Fibroblast of skin of left biceps (primary cell): ENCODE measurements around the gene MAP6.

Experiments used
- DNase-seq, 2 experiments: peaks; one replicate each; pipeline ENCODE4 v3.0.0-alpha.2; 2013; ENCODE audit warnings: low read depth in 2 of 2

Gene MAP6

DNA sequence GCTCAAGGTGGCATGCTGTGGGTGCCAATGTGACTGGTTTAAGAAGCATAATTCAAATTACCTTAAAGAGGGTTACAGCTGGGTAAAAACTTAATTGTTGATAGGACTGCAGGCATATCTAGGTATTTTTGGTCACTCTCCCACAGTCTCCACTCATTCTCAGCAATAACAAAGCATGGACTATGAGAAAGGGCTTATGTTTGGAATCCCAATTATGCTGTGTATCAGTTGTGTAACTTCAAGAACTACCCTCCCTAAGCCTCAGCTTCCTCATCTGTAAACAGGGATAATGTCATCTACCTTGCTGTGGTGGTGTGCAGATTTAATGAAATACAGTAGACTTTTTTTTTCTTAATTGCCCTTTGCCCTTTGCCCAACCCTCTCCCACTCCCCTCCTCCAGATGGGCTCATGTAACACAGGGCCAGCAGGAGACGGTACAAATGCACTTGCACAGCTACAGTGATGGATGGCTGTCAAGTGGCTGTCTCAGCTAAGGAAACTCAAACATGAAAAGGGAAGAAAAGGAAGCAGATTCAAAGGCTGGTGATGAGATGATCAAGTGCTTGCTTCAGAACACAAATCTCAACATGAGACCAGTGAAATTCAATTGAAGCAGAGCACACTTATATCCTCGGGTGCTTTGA, 37.6 kb downstream of the MAP6 start:
- DNase-seq, result no peak

DNA sequence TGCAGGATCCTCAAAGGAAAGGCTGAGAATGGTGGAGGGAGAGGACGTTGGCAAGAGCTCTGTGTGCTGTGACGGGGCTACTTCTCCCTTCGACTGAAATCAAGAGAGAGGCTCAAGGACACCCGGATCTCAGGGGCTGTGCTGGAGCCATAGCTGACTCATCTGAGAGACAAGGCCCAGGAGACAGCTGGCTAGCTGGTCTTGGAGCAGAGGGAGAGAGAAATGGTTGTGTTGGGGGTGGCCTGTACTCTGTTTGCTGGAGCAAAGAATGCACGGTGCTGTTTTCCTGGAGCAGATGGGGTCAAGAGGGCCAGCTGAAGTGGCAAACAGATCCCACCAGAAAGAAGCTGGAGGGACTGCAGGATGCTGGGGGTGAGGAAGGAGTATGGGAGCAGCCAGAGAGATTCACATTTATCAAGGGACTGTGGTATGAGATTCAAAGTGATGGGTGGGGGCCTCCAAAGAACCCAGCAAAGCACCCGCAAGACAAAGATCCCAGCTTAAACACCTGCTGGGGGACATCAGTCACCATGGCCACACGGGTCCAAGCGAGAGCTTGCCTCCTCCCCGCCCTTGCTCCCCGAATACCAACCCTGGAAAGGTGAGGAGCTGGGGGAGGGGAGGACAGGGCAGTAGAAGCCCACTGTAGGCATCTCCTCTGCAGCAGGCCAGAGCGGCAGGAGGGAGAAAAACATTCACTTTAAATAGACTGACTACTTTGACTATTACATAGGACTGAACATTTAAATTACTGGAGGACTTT, 40.8 kb downstream of the MAP6 start:
- DNase-seq, result no peak

DNA sequence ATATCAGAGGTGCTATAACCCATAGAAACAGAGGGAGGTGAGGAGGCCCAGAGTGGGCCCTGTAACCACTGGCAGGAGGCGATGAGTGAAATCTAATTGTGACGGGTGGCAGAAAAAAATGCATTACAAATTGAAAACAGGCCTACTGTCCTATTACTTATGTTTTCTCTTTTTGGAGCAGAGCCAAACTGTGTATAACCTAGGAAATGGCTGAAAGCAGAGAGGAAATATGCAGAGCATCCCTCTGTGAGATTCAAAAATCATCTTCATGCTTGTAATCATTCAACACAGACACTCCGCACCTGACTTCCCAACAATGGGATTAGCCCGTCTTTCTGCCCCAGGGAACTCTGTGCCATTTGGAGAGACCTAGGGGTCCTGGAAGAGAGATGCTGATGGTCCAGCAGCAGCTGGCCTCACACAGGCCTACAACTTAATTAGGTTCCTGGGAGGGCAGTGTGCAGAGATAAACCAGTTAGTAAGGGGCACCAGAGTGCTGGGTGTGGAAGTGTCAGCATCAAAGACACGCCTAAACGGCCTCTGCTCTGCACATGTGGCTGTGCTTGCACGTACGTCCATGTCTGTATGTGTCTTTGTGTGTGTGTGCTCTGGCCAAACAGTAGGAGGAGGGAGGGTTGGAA, 41.8 kb downstream of the MAP6 start:
- DNase-seq, result peak; percentile 51 to 57

DNA sequence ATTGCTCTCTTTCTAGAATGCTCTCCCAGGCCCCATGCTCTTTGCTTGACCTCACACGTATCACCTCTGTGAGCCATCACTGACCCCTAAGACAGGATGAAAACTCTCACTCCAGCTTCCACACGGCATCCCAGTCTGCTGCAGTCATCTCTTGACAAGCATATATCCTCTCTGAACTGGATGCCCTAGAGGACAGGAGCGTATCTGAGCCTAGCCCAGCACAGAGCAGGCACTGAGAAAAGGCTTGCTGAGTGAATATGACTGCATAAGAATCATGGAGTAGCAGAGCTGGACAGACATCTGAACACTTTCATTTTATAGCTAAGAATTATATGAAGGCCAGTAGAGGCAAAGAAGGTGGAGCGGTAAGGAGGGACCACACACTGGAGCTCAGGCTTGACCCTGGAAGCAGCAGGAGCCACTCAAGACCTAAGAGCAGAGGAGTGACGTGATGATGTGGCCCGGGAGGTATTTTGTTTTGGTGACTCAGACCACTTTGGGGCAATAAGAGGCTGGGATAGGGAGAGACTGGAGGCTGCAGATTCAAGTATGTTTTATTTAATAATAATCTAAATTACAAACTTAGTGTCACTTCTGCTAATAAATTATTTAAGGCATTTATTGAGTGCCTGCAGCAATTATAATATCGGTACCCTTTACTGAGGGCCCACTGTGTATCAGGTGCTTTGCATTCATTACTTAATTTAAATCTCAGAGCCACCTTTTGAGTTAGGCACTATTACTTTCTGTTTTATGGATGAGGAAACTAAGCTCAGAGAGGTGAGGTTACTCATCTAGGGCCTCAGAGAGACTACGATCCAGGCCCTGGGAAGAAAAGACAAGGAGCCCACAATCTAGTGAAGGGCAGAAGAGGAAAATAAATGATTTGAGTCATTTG, 42.6 kb downstream of the MAP6 start:
- peak; percentile 24 to 44 for DNase-seq

DNA sequence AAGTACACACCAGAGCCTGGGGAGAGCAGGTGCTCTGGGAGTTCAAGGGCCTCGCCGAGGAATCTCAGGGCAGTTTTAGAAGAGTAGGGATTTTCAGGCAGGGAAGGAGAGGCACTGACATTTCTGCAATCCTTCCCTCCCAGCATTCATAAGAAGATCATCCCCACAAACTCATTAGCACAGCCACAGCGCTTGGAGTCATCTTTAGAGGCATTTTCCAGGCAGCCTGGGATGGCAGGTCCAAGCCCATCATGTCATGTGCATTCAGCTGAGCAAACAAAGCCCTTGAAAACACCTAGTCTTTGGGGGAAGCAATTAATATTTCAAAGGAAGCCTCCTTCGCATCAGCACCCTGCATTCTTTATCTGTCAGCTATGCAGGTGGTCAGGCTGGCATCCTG, 43.8 kb downstream of the MAP6 start:
- DNase-seq, result no peak

DNA sequence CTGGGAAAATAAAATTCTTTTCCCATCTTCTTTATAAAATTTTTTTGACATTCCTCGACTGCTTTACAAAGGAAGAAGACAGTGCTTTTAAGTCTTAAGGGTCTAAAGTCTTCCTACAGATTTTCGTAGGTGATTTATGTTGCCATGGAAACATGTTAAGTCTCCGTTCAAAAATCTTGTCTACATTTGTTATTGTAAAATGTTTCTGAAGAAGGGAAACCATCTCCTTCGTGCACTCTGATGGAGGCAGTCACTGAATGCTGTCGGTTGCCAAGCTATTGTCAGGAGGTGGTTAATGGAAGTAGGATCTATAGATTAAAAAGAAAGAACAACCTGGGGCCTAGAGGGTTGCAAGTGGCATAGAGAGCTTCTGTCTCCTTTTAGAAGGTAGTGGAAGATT, 52.6 kb downstream of the MAP6 start:
- DNase-seq, result no peak

DNA sequence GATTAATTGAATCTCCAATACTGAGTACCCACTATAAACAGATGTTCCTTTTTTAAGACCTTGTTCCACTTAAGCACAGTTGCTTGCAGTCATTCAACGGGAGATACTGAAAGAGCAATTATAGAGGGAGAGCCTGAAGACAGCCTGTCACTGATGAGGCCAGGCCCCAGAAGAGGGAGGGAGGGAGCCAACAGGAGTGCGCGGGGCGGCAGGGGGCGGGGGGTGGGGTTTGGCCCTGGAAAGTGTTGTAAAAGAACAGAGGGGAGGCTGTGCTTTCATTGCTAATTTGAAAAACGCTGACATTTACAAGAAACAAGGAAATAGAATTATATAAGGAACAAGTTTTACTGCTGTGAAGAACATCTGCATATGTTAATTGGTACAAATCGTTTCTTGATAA, 53.1 kb downstream of the MAP6 start:
- DNase-seq, result no peak

DNA sequence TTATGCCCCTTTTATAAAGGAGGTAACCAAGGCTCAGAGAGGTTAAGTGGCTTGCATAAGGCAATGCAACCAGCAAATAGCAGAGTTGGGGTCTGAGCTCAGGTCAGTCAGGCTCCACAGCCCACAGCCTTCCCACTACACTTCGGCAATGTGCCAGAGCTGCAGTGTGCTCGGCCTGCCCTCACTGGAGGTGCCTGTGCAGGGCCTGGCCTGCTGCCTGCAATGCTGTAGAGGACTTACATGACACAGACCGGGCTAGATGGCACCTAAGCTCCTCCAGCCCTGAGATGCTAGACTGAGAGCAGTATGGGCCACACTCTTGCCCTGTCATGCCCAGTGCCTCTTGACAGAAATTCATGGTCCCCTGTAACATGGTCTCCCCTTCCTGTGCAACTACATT, 57.0 kb downstream of the MAP6 start:
- DNase-seq, result no peak

DNA sequence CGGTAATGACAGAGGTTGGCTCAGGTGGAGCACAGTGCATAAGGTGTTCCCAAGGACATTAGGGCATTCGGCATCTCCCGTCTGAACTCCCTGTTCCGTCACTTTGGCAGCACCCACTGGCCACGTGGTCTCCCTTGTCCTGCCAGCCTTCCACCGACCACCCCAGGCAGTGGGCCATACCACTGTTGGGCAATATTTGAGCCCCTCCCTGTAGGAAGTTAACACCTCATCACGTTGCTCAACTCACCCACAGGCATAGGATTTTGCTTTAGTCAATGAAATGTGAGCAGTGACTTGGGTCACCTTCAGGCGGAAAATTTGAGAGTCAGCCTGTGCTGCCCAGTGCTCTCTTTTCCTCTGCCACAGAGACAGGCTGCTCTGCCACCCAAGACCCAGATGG, 62.7 kb downstream of the MAP6 start:
- no peak for DNase-seq

DNA sequence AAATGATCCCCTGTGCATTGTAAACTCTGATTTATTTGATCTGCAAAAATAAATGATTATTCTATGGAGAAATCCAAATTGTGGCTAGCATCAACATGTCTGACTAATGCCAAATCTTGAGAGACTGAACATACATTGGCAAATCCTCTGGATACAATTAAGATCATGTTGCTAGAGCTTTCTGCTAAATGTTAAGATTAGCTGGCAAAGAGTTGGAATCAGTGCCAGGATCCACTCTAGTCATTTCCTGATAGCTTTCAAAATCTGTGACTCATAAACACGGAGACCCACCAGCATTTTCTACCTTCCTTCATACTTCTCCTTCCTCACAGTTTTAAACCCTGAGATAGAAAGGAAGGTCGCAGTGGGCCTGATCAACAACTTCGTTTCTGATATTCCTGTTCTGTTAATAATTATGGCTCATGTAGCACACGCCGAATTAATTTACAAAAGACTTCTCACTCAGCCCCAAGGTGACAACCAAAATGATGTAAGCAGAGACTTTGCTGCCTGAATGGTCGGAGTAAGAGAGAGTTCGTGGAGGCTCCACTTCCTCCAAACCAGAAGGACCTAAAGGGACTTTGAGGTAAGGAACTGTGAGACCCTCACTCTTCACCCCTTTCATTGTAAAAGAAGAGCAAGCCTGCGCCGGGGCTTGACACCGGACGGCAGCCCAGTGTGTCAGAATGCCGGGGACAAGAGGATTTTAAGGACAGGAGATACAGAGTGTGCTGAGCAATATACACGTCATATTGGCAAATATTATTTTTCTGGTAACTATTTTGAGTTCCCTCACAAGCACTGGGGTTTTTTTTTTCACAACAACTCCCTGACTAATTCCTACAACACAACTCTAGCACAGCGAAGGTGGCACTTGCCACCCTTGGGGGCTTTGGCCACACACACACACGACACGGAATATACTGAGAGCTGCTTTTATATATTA, 64.8 kb downstream of the MAP6 start:
- DNase-seq, result peak; percentile 81 to 82

DNA sequence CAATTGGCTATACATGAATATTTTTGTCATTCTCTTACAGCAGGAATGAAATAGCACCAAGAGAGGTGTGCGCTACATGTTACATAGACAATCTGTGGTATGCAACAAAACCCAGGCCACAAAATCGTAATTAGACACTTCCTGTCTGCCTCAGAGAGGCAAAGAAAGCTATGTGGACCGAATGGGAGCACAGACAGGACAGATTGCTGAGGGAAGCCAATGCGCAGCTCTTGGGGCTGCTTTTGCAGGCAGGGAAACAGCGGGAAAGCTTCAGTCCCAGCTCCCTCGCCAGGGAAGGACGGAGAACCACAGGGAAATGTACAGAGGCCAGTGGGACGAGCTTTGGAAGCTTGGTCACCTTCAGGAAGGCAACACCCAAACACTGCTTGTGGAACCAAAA, 65.9 kb downstream of the MAP6 start:
- DNase-seq, result no peak

DNA sequence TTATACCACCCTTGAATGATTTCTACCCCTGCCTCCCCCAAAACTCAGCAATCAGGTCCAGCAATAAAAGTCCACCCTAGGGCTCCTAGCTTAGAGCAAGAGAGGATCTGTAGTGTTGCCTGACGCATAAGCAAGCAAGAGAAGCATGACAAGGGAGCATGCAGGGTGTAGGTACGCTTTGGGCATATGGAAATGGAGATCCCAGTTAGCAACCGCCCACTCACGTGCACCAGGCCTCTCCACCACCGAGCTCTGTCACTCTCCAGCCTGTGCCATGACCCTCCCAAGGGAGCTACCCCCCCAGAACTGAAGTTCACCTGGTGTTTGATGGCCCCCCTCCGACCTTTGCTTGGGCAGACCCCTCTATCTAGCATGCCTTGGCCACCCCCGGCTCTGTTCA, 67.3 kb downstream of the MAP6 start:
- no peak for DNase-seq

DNA sequence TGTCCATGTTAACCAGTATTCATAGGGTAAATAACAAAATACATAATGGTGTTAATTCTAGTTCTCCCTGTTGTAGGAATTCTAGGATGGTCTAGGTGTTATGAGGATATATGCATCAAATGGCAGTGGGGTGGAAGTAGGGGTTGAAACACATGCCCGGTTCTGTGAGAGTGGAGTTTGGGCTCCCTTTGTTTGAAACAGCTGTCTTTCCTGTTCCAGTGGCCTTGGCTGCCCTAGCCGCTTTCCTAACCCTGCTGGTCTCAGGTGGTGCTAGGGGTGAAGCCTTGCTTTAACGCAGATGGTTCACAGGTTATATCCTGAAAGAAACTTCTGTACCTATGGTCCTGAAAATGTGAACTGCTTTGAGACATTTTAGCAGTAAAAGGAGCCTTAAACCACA, 68.5 kb downstream of the MAP6 start:
- DNase-seq, result no peak

DNA sequence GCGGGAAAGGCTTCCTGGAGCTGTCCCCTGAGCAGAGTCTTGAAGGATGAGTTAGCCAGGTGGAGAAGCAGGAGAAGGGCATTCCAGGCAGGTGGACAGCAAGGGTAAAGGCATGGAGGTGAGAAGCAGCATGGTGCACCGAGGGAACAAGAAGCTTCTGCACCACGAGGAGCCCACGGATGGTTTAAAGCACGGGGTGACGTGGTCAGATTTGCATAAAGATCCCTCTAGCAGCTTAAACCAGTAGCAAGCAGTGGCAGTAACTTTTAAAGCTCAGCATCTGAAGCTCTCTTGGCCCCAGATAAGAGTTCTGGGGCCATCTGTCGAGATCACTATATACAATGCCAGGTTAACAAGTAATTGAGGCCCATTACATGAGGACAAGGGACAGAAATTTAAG, 69.9 kb downstream of the MAP6 start:
- DNase-seq, result no peak

DNA sequence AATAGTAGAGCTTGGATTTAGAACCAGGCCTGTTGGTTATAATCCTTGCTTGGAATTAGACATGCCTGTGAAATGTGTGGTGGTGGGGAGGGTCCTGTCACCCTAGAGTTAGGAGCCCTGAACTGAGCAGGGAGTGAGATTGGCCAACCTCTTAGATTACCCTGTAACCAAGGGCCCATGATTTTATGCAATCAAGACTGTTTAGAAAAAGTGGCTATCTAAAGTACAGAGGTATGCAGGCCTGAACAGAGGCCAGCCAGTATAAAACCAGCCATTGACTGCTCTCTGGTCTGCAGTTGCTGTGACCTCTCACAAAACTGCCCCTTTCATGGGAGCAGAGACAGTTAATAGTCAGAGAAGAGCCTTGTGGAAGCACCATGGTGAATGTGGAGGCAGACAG, 70.6 kb downstream of the MAP6 start:
- DNase-seq, result no peak

DNA sequence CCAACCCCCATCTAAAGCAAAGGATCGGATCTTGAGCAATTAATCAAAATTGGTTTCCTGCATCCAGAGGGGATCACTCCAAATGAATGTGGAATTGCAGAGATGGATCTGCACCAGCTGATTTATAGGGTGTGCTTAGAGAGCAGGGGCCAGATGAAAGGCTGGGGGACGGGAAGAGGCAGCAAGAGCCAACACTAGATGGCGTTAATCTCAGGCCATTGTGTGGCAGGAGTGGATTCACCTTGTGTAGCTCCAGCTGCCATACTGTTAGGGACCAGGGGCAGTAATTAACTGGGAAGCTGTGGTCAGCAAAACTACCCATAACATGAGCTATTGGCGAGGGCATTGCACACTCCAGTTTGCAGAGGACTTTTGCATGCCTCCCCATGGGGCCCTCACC, 71.2 kb downstream of the MAP6 start:
- DNase-seq, result no peak

DNA sequence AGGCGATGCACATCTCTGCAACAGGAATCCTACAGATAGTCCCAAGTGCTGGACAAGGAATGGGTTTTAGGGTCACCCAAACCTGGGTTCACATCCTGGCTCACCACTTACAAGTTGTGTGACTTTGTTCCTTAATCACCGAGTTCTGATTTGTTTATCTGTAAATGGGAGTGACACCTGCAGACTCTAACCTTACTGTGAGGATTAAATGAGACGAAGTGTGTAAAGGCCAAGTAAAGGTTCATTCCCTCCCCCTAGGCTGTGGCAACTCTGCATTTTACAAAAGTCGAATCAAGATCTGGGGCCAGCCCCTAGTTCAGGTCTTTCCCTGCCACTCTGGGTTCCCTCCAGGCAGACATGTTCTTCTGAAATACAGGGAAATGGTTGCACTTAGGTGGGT, 71.9 kb downstream of the MAP6 start:
- no peak for DNase-seq

DNA sequence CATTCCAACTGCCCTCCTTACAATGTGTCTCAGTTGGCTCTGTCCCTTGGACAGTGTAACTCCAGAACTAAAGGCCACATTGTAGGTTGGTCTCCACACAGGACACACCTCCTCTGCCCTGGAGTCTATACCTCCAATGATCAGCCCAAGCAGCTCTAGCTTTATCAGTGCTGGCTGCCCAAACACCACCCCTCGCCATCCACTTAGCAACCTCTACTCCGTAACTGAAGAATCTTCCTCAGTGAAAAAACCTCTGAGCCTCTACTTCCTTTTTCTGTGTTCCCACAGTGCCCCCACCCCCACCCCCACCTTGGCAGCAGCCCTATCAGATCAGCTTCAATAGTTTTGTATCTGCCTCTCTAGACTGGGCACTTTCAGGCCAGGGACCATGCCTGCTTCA, 73.4 kb downstream of the MAP6 start:
- DNase-seq, result no peak

DNA sequence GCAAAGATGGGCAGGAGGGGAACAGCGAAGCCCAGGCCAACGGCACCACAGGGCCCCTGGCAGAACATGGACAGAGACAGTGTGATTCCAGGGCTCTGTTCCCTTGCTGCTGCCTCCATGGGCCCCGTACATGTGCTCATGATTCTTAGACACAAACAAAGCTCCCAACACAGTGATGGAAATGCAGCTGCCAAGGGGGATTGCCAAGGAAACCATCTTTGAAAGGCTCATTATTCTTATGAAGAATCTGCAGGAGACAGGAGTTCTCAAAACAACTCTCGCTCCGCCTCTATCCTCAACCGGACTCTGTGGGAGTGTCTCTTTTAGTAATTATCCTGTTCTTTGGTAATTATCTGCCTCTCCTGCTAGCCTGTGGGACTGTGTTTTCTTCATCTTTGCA, 74.6 kb downstream of the MAP6 start:
- no peak for DNase-seq

DNA sequence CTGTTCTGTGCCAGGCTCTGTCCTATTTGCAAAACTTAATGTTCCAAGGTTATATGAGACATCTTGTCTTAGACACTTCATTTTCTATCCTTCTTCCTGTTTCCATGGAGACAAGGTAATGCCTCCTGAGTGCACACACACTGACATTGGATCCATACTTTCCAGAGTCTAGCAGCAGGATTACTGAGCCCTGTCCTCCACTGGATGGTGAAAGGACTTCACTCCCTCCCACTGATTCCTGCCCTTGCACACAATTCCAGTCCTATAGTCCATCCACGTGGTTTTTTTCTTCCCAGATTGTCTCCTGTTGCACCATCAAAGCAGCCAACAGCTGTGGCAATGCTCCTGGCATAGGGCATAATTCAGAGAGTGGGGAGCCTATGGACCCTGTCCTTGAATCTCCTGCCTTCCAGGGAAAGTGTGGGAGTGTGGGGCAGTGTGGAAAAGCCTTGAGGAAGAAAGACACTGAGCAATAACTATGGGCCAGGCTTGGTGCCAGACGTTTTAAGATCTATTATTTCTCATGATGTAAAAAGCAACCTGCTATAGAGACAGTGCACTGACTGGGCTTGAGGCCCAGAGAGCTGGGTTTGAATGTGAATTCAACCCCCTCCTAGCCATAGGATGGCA, 75.4 kb downstream of the MAP6 start:
- DNase-seq, result no peak

DNA sequence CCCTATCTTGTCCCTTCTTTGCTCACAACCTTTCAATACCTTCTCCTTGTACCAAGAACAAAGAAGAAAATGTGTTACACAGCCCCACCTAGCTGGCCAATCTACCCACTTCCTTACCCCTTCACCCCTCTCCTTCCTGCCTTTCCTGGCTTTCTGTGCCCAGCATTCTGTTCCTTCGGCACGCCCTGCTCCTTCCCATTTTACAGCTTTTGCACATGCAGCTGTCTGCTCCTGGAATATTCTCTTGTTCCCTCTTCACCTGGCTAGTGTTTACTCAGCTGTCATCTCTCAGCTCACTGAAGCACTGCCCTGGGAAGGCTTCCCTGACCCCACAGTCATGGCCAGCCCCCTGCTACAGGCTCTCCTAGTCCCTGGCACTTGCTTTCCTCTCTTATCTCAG, 76.1 kb downstream of the MAP6 start:
- DNase-seq, result no peak
